HG03175 (cell line): Measurements from ENCODE around the gene P3H2.

ENCODE experiments used
- ATAC-seq: cut with Tn5 transposase; IDR thresholded peaks from one replicate; pipeline ENCODE4 v1.9.1; 2021; ENCODE audit warnings: mild to moderate bottlenecking, moderate library complexity; ENCODE audit not compliant: unreplicated experiment

The P3H2 gene

DNA sequence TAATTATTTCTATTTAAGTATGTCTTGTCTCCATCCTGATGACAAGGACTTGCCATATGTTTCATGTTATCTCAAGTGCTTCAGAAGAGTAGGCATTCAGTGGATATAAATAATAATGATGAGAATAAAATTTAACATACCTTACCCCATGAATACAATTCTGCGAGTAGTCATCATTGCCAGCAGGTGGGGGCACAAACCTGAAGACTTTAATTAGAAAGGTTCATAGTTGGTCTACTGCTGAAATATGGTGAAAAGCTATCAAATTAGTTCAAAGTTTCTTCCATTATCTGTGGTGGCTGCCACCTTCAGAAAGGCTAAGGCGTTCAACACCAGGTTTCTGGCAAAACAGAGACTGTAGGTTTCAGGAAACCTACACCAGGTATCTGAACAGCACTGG, 100.9 kb downstream of the P3H2 start:
- no peak for ATAC-seq

DNA sequence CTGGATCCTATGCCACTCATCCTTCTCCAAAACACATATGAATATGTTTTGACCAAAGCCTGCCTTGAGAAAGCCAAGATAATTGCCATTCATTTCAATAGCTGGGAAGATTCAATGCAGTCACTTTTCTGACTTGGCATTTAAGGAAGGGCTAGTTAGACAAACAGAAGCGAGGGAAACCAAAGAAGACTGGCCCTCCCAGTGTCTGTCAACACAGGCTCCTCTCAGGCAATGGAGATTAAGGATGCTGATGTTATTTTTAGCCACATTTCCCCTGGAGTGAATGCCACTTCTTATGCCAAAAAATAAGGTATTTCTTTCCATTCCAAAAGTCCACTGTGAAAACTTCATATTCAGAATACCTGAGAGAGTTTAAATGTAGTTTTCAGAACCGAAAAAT, 101.7 kb downstream of the P3H2 start:
- ATAC-seq = no peak

DNA sequence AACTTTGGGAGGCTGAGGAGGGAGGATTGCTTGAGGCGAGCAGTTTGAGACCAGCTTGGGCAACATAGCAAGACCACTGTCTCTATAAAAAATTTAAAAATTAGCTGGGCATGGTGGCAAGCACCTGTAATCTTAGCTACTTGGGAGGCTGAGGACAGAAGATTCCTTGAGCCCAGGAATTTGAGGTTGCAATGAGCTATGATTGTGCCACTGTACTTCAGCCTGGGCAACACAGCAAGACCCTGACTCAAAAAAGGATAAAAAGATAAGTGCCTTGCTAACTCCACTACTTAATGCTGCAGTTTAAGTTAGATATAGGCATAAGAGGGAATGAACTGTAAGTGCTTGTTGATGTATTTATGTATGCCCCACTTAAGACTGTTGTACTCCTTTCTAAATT, 102.2 kb downstream of the P3H2 start:
- ATAC-seq = no peak

GRCh38 chr3:190017521-190018288, 103.0 kb downstream of the P3H2 start:
- ATAC-seq = no peak

GRCh38 chr3:190016966-190017365, 103.7 kb downstream of the P3H2 start:
- ATAC-seq = no peak

GRCh38 chr3:190014940-190015339, 105.8 kb downstream of the P3H2 start:
- ATAC-seq = no peak

DNA sequence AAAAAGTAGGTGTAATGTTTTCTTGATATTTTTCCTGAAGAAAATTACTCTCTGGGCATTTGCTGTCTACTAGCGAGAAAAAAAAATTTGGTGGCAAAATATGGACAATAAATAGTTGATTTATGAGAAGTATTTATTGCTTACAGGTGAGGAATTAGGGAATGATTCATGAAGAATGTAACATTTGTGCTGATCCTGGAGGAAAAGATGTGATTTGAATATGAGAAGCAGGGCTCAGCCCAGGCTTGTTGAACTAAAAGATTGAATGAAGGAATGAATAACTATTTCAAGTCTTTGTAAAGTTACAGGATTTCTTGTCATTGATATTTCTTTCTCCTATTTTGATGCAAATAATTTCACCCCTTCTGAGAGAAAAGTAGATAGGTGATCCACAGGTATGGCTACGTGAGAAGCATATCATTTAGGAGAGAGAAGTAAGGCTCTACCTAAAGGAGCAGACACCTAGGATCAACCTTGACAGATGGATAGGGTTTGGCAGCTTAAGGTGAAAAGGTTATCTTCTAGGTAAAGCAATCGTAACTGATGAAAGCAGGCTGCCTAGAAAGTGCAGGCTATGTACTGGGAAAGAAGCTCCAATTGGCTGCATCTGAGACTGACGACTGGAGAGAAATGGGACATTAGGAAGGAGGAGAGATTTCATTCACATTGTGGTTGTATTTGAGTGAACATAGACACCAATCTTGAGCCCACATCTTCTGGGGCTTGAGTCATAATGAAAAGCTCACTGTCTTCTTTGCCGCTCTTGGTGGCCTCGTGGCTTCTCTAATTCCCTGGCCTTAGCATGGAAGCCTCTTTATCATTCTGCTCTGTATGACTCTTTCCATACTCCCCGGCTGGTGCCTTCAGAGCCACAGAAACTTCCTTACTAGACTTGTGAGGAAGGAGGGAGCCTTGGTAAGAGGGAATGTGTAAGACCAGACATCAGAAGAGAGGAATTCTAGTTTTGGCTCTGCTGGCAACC, 106.5 kb downstream of the P3H2 start:
- ATAC-seq = no peak

DNA sequence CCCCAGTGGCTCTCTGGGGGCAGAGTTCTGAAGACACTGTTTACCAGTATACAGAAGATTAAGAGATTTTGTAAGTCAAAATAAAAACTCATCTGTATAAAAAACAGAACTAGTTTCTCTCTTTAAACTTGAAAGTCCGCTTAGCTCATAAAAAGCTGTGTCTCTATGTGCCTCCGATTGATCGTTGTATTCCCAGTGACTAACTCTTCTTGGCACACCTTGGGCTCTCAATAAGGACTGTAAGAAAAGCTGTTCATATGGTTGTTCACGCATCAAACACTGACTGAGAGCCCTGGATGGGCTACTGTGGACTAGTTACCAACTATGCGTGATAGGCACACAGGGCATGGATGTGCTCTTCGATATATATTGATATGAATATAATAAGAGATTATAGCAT, 107.9 kb downstream of the P3H2 start:
- ATAC-seq = no peak

DNA sequence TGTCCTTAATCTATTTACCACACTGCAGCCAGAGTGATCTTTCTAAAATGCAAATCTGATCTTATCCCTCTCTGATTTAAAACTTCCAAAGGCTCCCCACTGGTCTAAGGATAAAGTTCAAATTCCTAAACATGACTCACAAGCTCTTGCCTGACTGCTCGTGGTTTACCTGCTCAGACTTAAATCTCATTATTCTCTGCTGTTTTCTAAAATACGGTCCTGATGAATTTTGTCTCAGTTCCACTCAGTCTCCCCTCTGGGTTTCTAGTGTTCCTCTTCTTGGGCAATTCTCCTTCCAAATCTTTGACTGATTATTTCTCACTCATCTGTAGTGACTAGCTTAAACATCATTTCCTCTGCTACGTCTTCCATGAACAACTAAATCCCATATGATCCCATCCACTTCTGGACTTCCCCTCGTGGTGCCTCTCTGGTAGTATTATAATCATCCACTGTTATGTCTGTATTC, 108.3 kb downstream of the P3H2 start:
- no peak for ATAC-seq

- ATAC-seq = no peak
Observed at GRCh38 chr3:190010486-190010885, 110.2 kb downstream of the P3H2 start.

GRCh38 chr3:190009614-190010013, 111.1 kb downstream of the P3H2 start:
- no peak for ATAC-seq

DNA sequence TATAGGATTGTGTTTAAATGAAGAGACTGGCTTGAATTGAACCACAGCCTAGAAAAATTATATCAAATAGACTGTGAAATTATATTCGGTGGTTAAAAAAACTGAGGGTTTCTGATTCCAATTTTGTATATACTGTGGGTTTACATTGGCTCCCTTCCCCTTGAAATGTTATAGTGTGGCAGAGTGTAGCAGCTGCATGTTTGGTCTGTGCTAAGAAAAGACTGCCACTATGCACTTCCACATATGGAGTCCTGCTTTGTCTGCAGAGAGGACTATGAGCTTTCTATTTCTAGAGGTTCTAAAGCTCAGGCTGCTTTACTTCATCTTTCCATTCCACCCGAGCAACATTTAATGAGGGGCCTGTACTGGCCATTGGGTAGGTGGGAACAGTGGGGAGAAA, 112.3 kb downstream of the P3H2 start:
- no peak for ATAC-seq

GRCh38 chr3:190005343-190006113, 115.2 kb downstream of the P3H2 start:
- ATAC-seq = no peak

- ATAC-seq = no peak
Observed at GRCh38 chr3:190004656-190005055, 116.0 kb downstream of the P3H2 start.

GRCh38 chr3:190003681-190004123, 117.0 kb downstream of the P3H2 start:
- no peak for ATAC-seq

DNA sequence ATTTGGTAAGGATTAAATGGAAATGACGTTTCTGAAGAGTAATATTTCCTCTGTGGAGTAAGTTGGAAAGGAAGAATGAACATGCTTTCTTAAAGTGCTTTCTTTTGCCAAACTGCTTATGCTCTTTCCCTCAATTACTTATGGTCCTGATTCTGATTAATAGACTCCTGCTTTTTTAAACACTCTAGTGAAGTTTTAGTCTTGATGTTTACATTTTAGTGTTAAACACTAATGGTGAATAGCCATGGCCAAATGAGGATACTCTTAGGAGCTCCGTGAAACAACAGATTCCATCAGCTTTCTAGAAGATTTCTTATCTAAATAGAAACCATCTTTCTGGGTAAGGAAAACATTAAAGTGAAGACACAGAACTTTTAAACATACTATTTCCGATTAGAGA, 117.6 kb downstream of the P3H2 start:
- no peak for ATAC-seq

DNA sequence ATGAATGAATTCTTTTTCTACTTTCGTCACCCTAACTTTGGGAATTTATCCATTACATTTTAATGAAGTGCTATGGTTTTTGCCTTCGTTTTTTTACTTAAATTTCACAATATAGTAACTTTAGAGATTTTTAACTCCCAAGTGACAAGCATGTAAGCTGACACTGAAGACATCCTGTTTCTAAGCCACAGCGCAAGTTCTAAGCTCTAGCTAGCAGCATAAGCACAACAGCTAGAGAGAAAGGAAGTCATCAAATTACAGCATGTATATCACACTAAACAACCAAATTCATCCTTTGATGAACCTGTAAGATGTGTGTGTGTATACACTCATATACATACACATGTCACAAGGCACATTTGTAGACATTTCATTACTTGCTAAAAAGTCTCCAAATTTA, 119.3 kb downstream of the P3H2 start:
- ATAC-seq = no peak

DNA sequence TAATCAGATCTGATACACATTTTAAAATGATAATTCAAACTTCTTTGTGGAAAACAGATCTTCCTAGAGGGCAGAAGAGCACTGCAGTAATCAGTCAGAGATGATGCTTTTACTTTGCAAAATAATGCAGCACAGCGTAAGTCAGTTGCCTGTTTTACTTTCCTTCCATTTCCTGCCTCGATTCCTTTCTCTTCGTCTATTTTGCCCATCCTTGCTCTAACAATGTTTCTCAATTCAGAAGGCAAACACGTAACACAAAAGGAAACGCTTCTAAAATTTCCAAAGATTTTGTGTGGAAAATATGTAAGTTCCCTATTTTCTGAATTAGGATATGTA, 119.9 kb downstream of the P3H2 start:
- no peak for ATAC-seq

DNA sequence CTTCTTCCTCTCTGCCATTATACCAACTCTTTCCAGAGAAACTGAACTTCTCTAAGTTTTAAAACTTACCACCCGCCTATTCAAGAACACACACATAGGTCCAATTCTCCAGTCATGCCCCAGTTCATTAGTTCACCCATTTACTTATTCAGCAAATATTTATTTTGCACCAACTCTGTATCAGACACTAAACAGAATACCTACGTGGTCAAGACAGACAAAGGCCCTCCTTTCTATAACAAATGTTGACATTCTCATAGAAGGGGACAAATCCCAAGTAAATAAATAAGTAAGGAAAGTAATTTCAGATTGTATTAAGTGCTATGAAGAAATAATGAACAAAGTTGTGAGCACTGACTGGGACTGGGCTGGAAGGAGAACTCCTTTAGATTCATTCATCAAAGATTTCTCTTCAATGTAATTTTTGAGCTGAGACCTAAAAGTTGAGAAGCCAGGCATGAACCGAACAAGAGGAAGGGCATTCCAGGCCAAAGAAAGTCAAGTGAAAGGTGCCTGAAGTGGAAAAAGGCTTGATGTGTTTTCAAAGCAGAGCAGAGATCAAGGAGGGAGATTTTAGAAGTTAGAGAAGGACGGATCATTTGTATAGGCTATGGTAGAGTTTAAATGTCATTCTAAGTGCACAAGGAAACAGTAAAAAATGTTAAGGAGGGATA, 120.4 kb downstream of the P3H2 start:
- no peak for ATAC-seq

DNA sequence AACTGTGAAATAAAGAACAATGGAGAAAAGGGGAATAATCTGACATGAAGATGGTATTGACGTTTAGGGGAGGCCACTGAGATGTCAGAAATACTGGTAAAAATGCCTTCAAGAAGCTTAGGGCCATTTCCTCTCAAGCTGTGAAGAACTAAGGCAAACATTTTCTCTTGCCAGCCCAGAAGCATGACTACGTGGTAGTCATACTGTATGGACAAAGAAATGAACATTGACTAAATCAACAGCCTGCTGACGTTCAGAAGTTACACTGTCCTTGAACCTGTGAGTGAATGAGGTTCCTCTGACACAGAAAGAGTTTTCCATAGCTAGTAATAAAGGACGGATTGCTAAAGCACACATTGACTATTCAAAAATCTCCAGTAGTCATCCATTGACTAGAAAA, 121.0 kb downstream of the P3H2 start:
- no peak for ATAC-seq

DNA sequence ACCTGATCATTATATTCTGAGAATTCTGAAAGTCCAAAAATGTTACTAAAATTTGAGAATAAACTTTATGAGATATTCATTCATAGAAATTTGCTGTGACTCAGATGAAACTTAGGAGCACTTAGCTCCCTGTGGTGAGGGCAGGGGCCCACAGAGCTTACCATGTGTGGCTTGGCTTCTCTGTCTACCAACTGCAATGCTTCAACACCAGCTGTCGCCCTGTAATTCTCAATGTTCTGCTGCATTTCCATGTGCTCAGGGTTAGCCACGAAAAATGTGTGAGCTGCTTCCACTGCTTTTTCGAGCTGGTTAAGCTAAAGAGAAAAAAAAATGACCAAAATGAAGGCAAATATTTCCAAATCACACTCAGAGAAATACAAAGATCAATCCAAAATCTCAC, 125.6 kb downstream of the P3H2 start:
- ATAC-seq = no peak
